Stimulated activated CD4-positive, alpha-beta T cell treated with anti-CD3 and anti-CD28 coated beads, Interleukin-15, amount 100 ng/mL, for 24 hours (primary cell): ENCODE results near the gene VAMP3.

Source experiments
- DNase-seq: peaks from one replicate; pipeline ENCODE4 v3.0.0-alpha.2; 2020

The VAMP3 gene

GRCh38 chr1:7824701-7825100 lies 53.6 kb downstream of the VAMP3 start:
- DNase-seq: no peak

- no peak for DNase-seq
These were observed 55.3 kb downstream of the VAMP3 start for GRCh38 chr1:7826363-7826762.

GRCh38 chr1:7827126-7827955 lies 56.2 kb downstream of the VAMP3 start:
- DNase-seq: peak; percentile 50
